Neutrophil (primary cell): ENCODE data around the gene C4B.

Source experiments
- H3K27ac ChIP-seq: fragments of 200-600 bp; sonication (generic); 2 replicates; pipeline ENCODE4 v1.5.1; 2016; ENCODE audit warnings: mild to moderate bottlenecking, moderate library complexity
- H3K27me3 ChIP-seq: fragments of 200-600 bp; sonication (generic); 2 replicates; pipeline ENCODE4 v1.6.0; 2016; ENCODE audit warnings: mild to moderate bottlenecking
- H3K36me3 ChIP-seq: fragments of 200-600 bp; sonication (generic); 2 replicates; pipeline ENCODE4 v1.5.1; 2017
- H3K4me1 ChIP-seq, 2 experiments: fragments of 200-600 bp in 1 of 2; sonication (generic) in 1 of 2; 1 replicate in 1 of 2; 2 replicates in 1 of 2; pipeline versions ENCODE4 v1.5.1 to v1.6.1; 2013 to 2016; ENCODE audit warnings: low read depth in 1 of 2, low read length in 1 of 2, mild to moderate bottlenecking in 1 of 2, moderate library complexity in 1 of 2; ENCODE audit not compliant: control insufficient read depth in 1 of 2, insufficient read depth in 1 of 2
- H3K4me3 ChIP-seq, 2 experiments: fragments of 200-600 bp in 1 of 2; sonication (generic) in 1 of 2; 1 replicate in 1 of 2; 2 replicates in 1 of 2; pipeline ENCODE4 v1.5.1; 2013 to 2016; ENCODE audit warnings: low read depth in 1 of 2, low read length in 1 of 2, mild to moderate bottlenecking in 1 of 2, moderate library complexity in 1 of 2
- H3K9me3 ChIP-seq: fragments of 200-600 bp; sonication (generic); 2 replicates; pipeline ENCODE4 v1.5.1; 2016
- CTCF ChIP-seq: fragments of 200-600 bp; sonication (generic); IDR thresholded peaks from 2 replicates; pipeline ENCODE4 v1.5.1; 2016; ENCODE audit warnings: antibody characterized with exemption

C4B gene

GRCh38 chr6:32082935-32083334 lies 68.3 kb downstream of the C4B start:
- Histone ChIP-seq H3K4me1 (no peaks in the 10 kb centered on the region), H3K9me3 (no peaks in the 10 kb centered on the region), H3K27me3 (peaks cover 40% of the 10 kb centered on the region), H3K36me3 (no peaks in the 10 kb centered on the region), H3K27ac (no peak overlapping the region), H3K4me3 (no peak overlapping the region)
- TF ChIP-seq CTCF, result no peak

GRCh38 chr6:32083812-32084768 lies 69.5 kb downstream of the C4B start:
- Histone ChIP-seq H3K4me1 (no peaks in the 10 kb centered on the region), H3K27me3 (peaks cover 51% of the 10 kb centered on the region), H3K36me3 (no peaks in the 10 kb centered on the region), H3K9me3 (no peaks in the 10 kb centered on the region), H3K4me3 (no peak overlapping the region), H3K27ac (no peak overlapping the region)
- TF ChIP-seq CTCF, result no peak

GRCh38 chr6:32084780-32085179 lies 70.2 kb downstream of the C4B start:
- no peaks in the 10 kb centered on the region for H3K4me1 ChIP-seq
- no peak overlapping the region for H3K27ac ChIP-seq
- no peaks in the 10 kb centered on the region for H3K9me3 ChIP-seq
- TF ChIP-seq CTCF, result no peak
- H3K4me3 ChIP-seq, result no peak overlapping the region
- no peaks in the 10 kb centered on the region for H3K36me3 ChIP-seq
- H3K27me3 ChIP-seq, result peaks cover 58% of the 10 kb centered on the region
